GM23338 (cell line): ENCODE results near the gene ALDH1L2. TPM values are rescaled to one million over a fixed set of nuclear protein-coding genes. Genes with fewer than 3 reads are reported as not detected.

Source experiments
- ATAC-seq: fragments of 200-7000 bp; cut with Tn5 transposase; 3 replicates; pipeline ENCODE4 v1.9.1; 2020
- DNase-seq: peaks from one replicate; pipeline ENCODE4 v3.0.0-alpha.2; 2015; ENCODE audit warnings: low spot score
- H2AFZ ChIP-seq: fragments of 200-600 bp; sonication (generic); 2 replicates; pipeline ENCODE4 v1.8.0; 2016; ENCODE audit warnings: antibody characterized with exemption, mild to moderate bottlenecking, moderate library complexity
- H3F3A ChIP-seq: fragments of 200-600 bp; sonication (generic); replicated peaks from 2 replicates; pipeline ENCODE4 v1.8.0; 2017; ENCODE audit warnings: antibody characterized with exemption, mixed run types, low read depth
- H3K27ac ChIP-seq: fragments of 200-600 bp; sonication (generic); 2 replicates; pipeline ENCODE4 v1.6.1; 2016; ENCODE audit warnings: low read depth
- H3K27me3 ChIP-seq: fragments of 200-600 bp; sonication (generic); 2 replicates; pipeline ENCODE4 v1.8.0; 2016; ENCODE audit warnings: mild to moderate bottlenecking, mixed run types, moderate library complexity; ENCODE audit not compliant: insufficient read depth
- H3K36me3 ChIP-seq: fragments of 200-600 bp; sonication (generic); 2 replicates; pipeline ENCODE4 v1.8.0; 2016; ENCODE audit warnings: mild to moderate bottlenecking; ENCODE audit not compliant: insufficient read depth
- H3K4me1 ChIP-seq: fragments of 200-600 bp; sonication (generic); 2 replicates; pipeline ENCODE4 v1.8.0; 2016; ENCODE audit warnings: mild to moderate bottlenecking, moderate library complexity; ENCODE audit not compliant: insufficient read depth
- H3K4me2 ChIP-seq: fragments of 200-600 bp; sonication (generic); 2 replicates; pipeline ENCODE4 v1.7.1; 2017; ENCODE audit warnings: mixed run types
- H3K4me3 ChIP-seq: fragments of 200-600 bp; sonication (generic); 2 replicates; pipeline ENCODE4 v1.6.1; 2016; ENCODE audit warnings: mixed run types
- H3K79me2 ChIP-seq: fragments of 200-600 bp; sonication (generic); replicated peaks from 2 replicates; pipeline ENCODE4 v1.8.0; 2017; ENCODE audit warnings: mild to moderate bottlenecking; ENCODE audit not compliant: insufficient read depth
- H3K9me2 ChIP-seq: fragments of 200-600 bp; sonication (generic); 2 replicates; pipeline ENCODE4 v1.8.0; 2017; ENCODE audit not compliant: insufficient read depth
- H4K20me1 ChIP-seq: fragments of 200-600 bp; sonication (generic); replicated peaks from 2 replicates; pipeline ENCODE4 v1.8.0; 2017; ENCODE audit warnings: mild to moderate bottlenecking; ENCODE audit not compliant: insufficient read depth
- H3K27ac Mint-ChIP-seq: 2 replicates; pipeline ENCODE4 v1.8.0; 2020; ENCODE audit warnings: inconsistent platforms, mild to moderate bottlenecking, moderate library complexity, mixed read lengths
- H3K27me3 Mint-ChIP-seq: 3 replicates; pipeline ENCODE4 v1.8.0; 2022; ENCODE audit warnings: low read depth, mild to moderate bottlenecking, moderate library complexity, mixed read lengths, inconsistent platforms; ENCODE audit not compliant: insufficient read depth, poor library complexity
- H3K36me3 Mint-ChIP-seq: 3 replicates; pipeline ENCODE4 v1.8.0; 2021; ENCODE audit warnings: low read depth, mild to moderate bottlenecking, inconsistent platforms, moderate library complexity, mixed read lengths
- H3K4me1 Mint-ChIP-seq: 3 replicates; pipeline ENCODE4 v1.8.0; 2020; ENCODE audit warnings: mild to moderate bottlenecking, inconsistent platforms, mixed read lengths
- H3K4me3 Mint-ChIP-seq: 3 replicates; pipeline ENCODE4 v1.8.0; 2021; ENCODE audit warnings: moderate library complexity, mild to moderate bottlenecking, inconsistent platforms, mixed read lengths
- H3K9me3 Mint-ChIP-seq: 3 replicates; pipeline ENCODE4 v1.8.0; 2020; ENCODE audit warnings: moderate library complexity, mild to moderate bottlenecking, inconsistent platforms, mixed read lengths
- CREB1 ChIP-seq: fragments of 250-450 bp; sonication (Bioruptor Pico); IDR thresholded peaks from 2 replicates; pipeline ENCODE4 v1.5.0; 2020; ENCODE audit warnings: low read depth, mild to moderate bottlenecking, moderate library complexity
- CTCF ChIP-seq, 2 experiments: fragments of 200-600 bp in 1 of 2; sonication (generic) in 1 of 2; conservative IDR thresholded peaks; 2 replicates each; pipeline versions ENCODE4 v1.5.1 to v1.6.1; 2016 to 2017; ENCODE audit warnings: antibody characterized with exemption in 2 of 2, low read depth in 2 of 2, mild to moderate bottlenecking in 2 of 2, moderate library complexity in 1 of 2
- ETS1 ChIP-seq: IDR thresholded peaks from 2 replicates; pipeline ENCODE4 v1.6.1; 2016; ENCODE audit warnings: antibody characterized with exemption
- EZH2 ChIP-seq: fragments of 200-600 bp; sonication (generic); IDR thresholded peaks from one replicate; pipeline ENCODE4 v1.8.0; 2017; ENCODE audit warnings: antibody characterized with exemption, mild to moderate bottlenecking, low read depth; ENCODE audit not compliant: unreplicated experiment
- EZH2phosphoT487 ChIP-seq: fragments of 200-600 bp; sonication (generic); IDR thresholded peaks from one replicate; pipeline ENCODE4 v1.8.1; 2018; ENCODE audit warnings: antibody characterized with exemption; ENCODE audit not compliant: unreplicated experiment
- JUNB ChIP-seq: IDR thresholded peaks from one replicate; pipeline ENCODE4 v1.6.1; 2016; ENCODE audit warnings: antibody characterized with exemption; ENCODE audit not compliant: unreplicated experiment
- NANOG ChIP-seq: IDR thresholded peaks from 2 replicates; pipeline ENCODE4 v1.6.1; 2016; ENCODE audit warnings: antibody characterized with exemption, borderline replicate concordance
- POLR2AphosphoS5 ChIP-seq: IDR thresholded peaks from 2 replicates; pipeline ENCODE4 v1.6.1; 2016; ENCODE audit warnings: antibody characterized with exemption, low read depth
- REST ChIP-seq: IDR thresholded peaks from one replicate; pipeline ENCODE4 v1.6.1; 2018; ENCODE audit warnings: antibody characterized with exemption; ENCODE audit not compliant: unreplicated experiment
- STAT1 ChIP-seq: IDR thresholded peaks from one replicate; pipeline ENCODE4 v1.6.1; 2016; ENCODE audit warnings: antibody characterized with exemption; ENCODE audit not compliant: unreplicated experiment
- ZNF114 ChIP-seq: fragments of 250-450 bp; sonication (Bioruptor Pico); IDR thresholded peaks from 2 replicates; pipeline ENCODE4 v1.5.0; 2020; ENCODE audit warnings: mild to moderate bottlenecking, moderate library complexity
- ZNF331 ChIP-seq: fragments of 250-450 bp; sonication (Bioruptor Pico); IDR thresholded peaks from 2 replicates; pipeline ENCODE4 v1.5.0; 2020; ENCODE audit warnings: low read depth, mild to moderate bottlenecking, moderate library complexity
- ZNF462 ChIP-seq: fragments of 250-450 bp; sonication (Bioruptor Pico); IDR thresholded peaks from 2 replicates; pipeline ENCODE4 v1.5.0; 2020; ENCODE audit warnings: mild to moderate bottlenecking, moderate library complexity
- polyA plus RNA-seq: library from polyadenylated mRNA; unstranded; fragments of >200 nt; fragmentation: Nextera tagmentation; extraction: Ambion mirVana; gene quantifications from 2 replicates; pipeline ENCODE4 v1.2.1, GENCODE V29; 2016
- total RNA-seq: library from RNA; depleted of rRNA; stranded (reverse); fragments of >200 nt; shearing (Covaris generic); gene quantifications from 2 replicates; pipeline ENCODE4 v1.2.3, GENCODE V29; 2014

The ALDH1L2 gene
- total and polyA plus RNA-seq, 2 experiments from 2014 or later, result 5.8 to 9.1 TPM

GRCh38 chr12:105047308-105047707 is 37.0 kb downstream of the ALDH1L2 start:
- H2AFZ ChIP-seq, result no peak overlapping the region
- Mint-ChIP-seq H3K4me3 (no peak overlapping the region), H3K9me3 (no peaks in the 10 kb centered on the region), H3K36me3 (peaks cover 46% of the 10 kb centered on the region), H3K27ac (no peak overlapping the region), H3K4me1 (peaks cover 2% of the 10 kb centered on the region; the same call in 1 of the 3 replicates), H3K27me3 (no peaks in the 10 kb centered on the region)
- no peaks in the 10 kb centered on the region for H3K79me2 ChIP-seq
- ATAC-seq, result no peak
- no peak overlapping the region for H3K4me3 ChIP-seq
- no peak for DNase-seq
- no peak overlapping the region for H3K4me2 ChIP-seq
- H3F3A ChIP-seq, result no peaks in the 10 kb centered on the region
- H3K27ac ChIP-seq, result no peak overlapping the region
- H3K27me3 ChIP-seq, result no peaks in the 10 kb centered on the region
- H4K20me1 ChIP-seq, result no peaks in the 10 kb centered on the region
- no peaks in the 10 kb centered on the region for H3K9me2 ChIP-seq
- H3K36me3 ChIP-seq, result no peaks in the 10 kb centered on the region; the same call in 1 of the 2 replicates
- TF ChIP-seq ETS1, result no peak
- no peak for TF ChIP-seq STAT1
- no peak for TF ChIP-seq CREB1 (CRISPR knock-in tag)
- TF ChIP-seq CTCF (conservative IDR thresholded peaks at IDR 0.05; ENCODE audit: low read depth in 2 of 2), result no peak
- no peak for TF ChIP-seq EZH2
- no peak for TF ChIP-seq JUNB
- TF ChIP-seq POLR2AphosphoS5, result no peak
- TF ChIP-seq EZH2phosphoT487, result no peak
- TF ChIP-seq ZNF462 (CRISPR knock-in tag), result no peak
- no peak for TF ChIP-seq ZNF331 (CRISPR knock-in tag)
- no peak for TF ChIP-seq REST
- TF ChIP-seq ZNF114 (CRISPR knock-in tag), result no peak
- TF ChIP-seq NANOG, result no peak
- H3K4me1 ChIP-seq, result no peaks in the 10 kb centered on the region; the same call in 1 of the 2 replicates
